Gastrocnemius medialis (tissue), 4 donors: ENCODE results near the gene NDUFA13. TPM values are rescaled to one million over a fixed set of nuclear protein-coding genes. Genes with fewer than 3 reads are reported as not detected.

Experiments
- ATAC-seq, 2 donors: fragments of 150-250 bp; one replicate each; pipeline ENCODE4 v1.9.1; 2016
- DNase-seq, 2 donors: peaks; one replicate each; pipeline ENCODE4 v3.0.0-alpha.2; 2019
- H3K27ac ChIP-seq, 4 donors: fragments of 200-600 bp; sonication (generic); 1 replicate in 1 of 4; 2 replicates in 3 of 4; pipeline ENCODE4 v1.5.1; 2016 to 2018; ENCODE audit warnings: mild to moderate bottlenecking in 2 of 4, moderate library complexity in 1 of 4
- H3K27me3 ChIP-seq, 3 donors: fragments of 200-600 bp; sonication (generic) in 2 of 3; 1 replicate in 1 of 3; 2 replicates in 2 of 3; pipeline versions ENCODE4 v1.5.1 to v1.6.0; 2016 to 2019; ENCODE audit warnings: mild to moderate bottlenecking in 1 of 3, moderate library complexity in 1 of 3
- H3K36me3 ChIP-seq, 2 donors: fragments of 200-600 bp; sonication (generic) in 1 of 2; one replicate each; pipeline ENCODE4 v1.5.1; 2017 to 2018
- H3K4me1 ChIP-seq, 2 donors: fragments of 200-600 bp; sonication (generic) in 1 of 2; one replicate each; pipeline ENCODE4 v1.5.1; 2016 to 2017; ENCODE audit warnings: mild to moderate bottlenecking in 2 of 2
- H3K4me3 ChIP-seq, 4 donors: fragments of 200-600 bp; sonication (generic) in 3 of 4; 1 replicate in 1 of 4; 2 replicates in 3 of 4; pipeline ENCODE4 v1.5.1; 2016 to 2019; ENCODE audit warnings: mild to moderate bottlenecking in 2 of 4
- H3K9me3 ChIP-seq, 3 donors: fragments of 200-600 bp; sonication (generic) in 2 of 3; 1 replicate in 1 of 3; 2 replicates in 2 of 3; pipeline ENCODE4 v1.5.1; 2016 to 2019
- CTCF ChIP-seq, 5 experiments: fragments of 450-650 bp in 3 of 5; fragments of 200-600 bp in 2 of 5; sonication (generic) in 2 of 5; IDR thresholded peaks in 4 of 5; conservative IDR thresholded peaks in 1 of 5; 1 replicate in 4 of 5; 2 replicates in 1 of 5; pipeline ENCODE4 v1.5.1; 2016 to 2019; ENCODE audit warnings: antibody characterized with exemption in 5 of 5, mild to moderate bottlenecking in 3 of 5, moderate library complexity in 3 of 5
- POLR2A ChIP-seq, 2 donors: fragments of 450-650 bp; IDR thresholded peaks; one replicate each; pipeline ENCODE4 v1.6.1; 2017; ENCODE audit warnings: antibody characterized with exemption in 2 of 2, mild to moderate bottlenecking in 2 of 2, moderate library complexity in 2 of 2
- in situ Hi-C, 4 donors: fragments of 200-750 bp; cut with MboI; loops; one replicate each; pipeline versions ENCODE4 v1.15.0 to v1.8.0; 2017; ENCODE audit warnings: low sequenced_read_pairs in 4 of 4
- intact Hi-C: fragments of 100-400 bp; cut with DNase I; formaldehyde crosslinking; loops from one replicate; pipeline ENCODE4 v1.15.1; 2023; ENCODE audit warnings: low total_unique reads
- total RNA-seq, 4 donors: library from RNA; depleted of rRNA; stranded (reverse); fragments of >200 nt; gene quantifications; one replicate each; pipeline versions ENCODE4 v1.1.0 to v1.2.3, GENCODE V29; 2016

Gene NDUFA13
- total RNA-seq, 4 donors from 2014 or later = 41.8 to 201 (median 50.5) TPM

GRCh38 chr19:19563348-19563848 is 47.4 kb downstream of the NDUFA13 start:
- no peaks in the 10 kb centered on the region for H3K9me3 ChIP-seq
- H3K4me1 ChIP-seq = no peaks in the 10 kb centered on the region
- ATAC-seq (no peak), DNase-seq (no peak)
- no peaks in the 10 kb centered on the region for H3K27me3 ChIP-seq
- no peak for TF ChIP-seq CTCF (IDR thresholded peaks at IDR 0.05 in 4 of 5, conservative IDR thresholded peaks at IDR 0.05 in 1 of 5)
- no peak for TF ChIP-seq POLR2A (IDR thresholded peaks at IDR 0.05)
- H3K36me3 ChIP-seq = no peaks in the 10 kb centered on the region
- H3K27ac ChIP-seq = no peak overlapping the region
- in situ Hi-C loops = no loop called here
- H3K4me3 ChIP-seq = no peak overlapping the region
- intact Hi-C loops = no loop called here

- intact Hi-C loops (no loop called here), in situ Hi-C loops (no loop called here)
- Histone ChIP-seq H3K36me3 (no peaks in the 10 kb centered on the region), H3K27me3 (no peaks in the 10 kb centered on the region), H3K9me3 (no peaks in the 10 kb centered on the region), H3K27ac (no peak overlapping the region), H3K4me3 (no peak overlapping the region), H3K4me1 (no peaks in the 10 kb centered on the region)
- ATAC-seq = no peak
- TF ChIP-seq CTCF (IDR thresholded peaks at IDR 0.05 in 4 of 5, conservative IDR thresholded peaks at IDR 0.05 in 1 of 5) (no peak), POLR2A (IDR thresholded peaks at IDR 0.05) (no peak)
- no peak for DNase-seq
Observed at GRCh38 chr19:19566306-19566705, 50.3 kb downstream of the NDUFA13 start.

- in situ Hi-C loops = no loop called here
- TF ChIP-seq POLR2A (IDR thresholded peaks at IDR 0.05) = no peak
- no peak for TF ChIP-seq CTCF (IDR thresholded peaks at IDR 0.05 in 4 of 5, conservative IDR thresholded peaks at IDR 0.05 in 1 of 5)
- ATAC-seq = no peak
- Histone ChIP-seq H3K4me3 (no peak overlapping the region), H3K4me1 (no peaks in the 10 kb centered on the region), H3K9me3 (no peaks in the 10 kb centered on the region), H3K27ac (no peak overlapping the region), H3K27me3 (no peaks in the 10 kb centered on the region), H3K36me3 (no peaks in the 10 kb centered on the region)
- intact Hi-C loops = no loop called here
- no peak for DNase-seq
Observed at GRCh38 chr19:19567391-19567790, 51.4 kb downstream of the NDUFA13 start.

- intact Hi-C loops = no loop called here
- H3K4me1 ChIP-seq = no peaks in the 10 kb centered on the region
- no peaks in the 10 kb centered on the region for H3K9me3 ChIP-seq
- H3K27ac ChIP-seq = no peak overlapping the region
- no peak for TF ChIP-seq CTCF (IDR thresholded peaks at IDR 0.05 in 4 of 5, conservative IDR thresholded peaks at IDR 0.05 in 1 of 5)
- no peak for TF ChIP-seq POLR2A (IDR thresholded peaks at IDR 0.05)
- DNase-seq (no peak), ATAC-seq (no peak)
- no peaks in the 10 kb centered on the region for H3K36me3 ChIP-seq
- no peaks in the 10 kb centered on the region for H3K27me3 ChIP-seq
- no peak overlapping the region for H3K4me3 ChIP-seq
- in situ Hi-C loops = no loop called here
Observed at GRCh38 chr19:19568802-19569756, 53.1 kb downstream of the NDUFA13 start.
